Activated T-helper 9 cell treated with anti-CD3 and anti-CD28 coated beads, Interleukin-2, amount 50 U/mL, for 16 hours (primary cell): ENCODE data around the gene HMG20A.

ENCODE experiments used
- DNase-seq: peaks from one replicate; pipeline ENCODE4 v3.0.0-alpha.2; 2020; ENCODE audit warnings: low read depth

The HMG20A gene

GRCh38 chr15:77478051-77478450 is 57.4 kb downstream of the HMG20A start:
- DNase-seq: no peak

- DNase-seq: no peak
Measured at GRCh38 chr15:77479015-77479414, 58.3 kb downstream of the HMG20A start.

- no peak for DNase-seq
Measured at GRCh38 chr15:77480859-77481633, 60.4 kb downstream of the HMG20A start.

GRCh38 chr15:77481670-77482069 is 61.0 kb downstream of the HMG20A start:
- DNase-seq: no peak

DNA sequence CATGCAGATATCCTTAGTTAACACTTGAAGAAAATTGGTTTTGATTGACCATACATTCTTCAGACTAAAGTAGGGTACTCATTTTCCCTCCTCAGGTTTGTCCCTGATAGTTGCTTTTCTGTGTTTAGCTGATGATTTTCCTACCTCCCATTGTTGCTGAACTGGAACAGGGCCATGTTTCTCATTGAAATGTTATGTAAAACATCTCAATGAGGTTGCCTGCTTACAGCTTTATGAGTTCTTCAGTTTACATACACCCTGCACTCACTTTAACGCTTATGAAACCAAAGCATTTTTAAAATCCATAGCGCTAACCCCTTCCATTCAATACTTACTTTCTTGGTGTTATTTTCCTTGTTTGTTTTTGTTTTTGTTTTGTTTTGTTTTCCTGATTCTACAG is 61.9 kb downstream of the HMG20A start:
- no peak for DNase-seq

- no peak for DNase-seq
Measured at GRCh38 chr15:77483425-77484140, 62.9 kb downstream of the HMG20A start.

GRCh38 chr15:77484994-77485393 is 64.3 kb downstream of the HMG20A start:
- no peak for DNase-seq

GRCh38 chr15:77486542-77487468 is 66.1 kb downstream of the HMG20A start:
- no peak for DNase-seq

GRCh38 chr15:77487469-77487842 is 66.8 kb downstream of the HMG20A start:
- no peak for DNase-seq

DNA sequence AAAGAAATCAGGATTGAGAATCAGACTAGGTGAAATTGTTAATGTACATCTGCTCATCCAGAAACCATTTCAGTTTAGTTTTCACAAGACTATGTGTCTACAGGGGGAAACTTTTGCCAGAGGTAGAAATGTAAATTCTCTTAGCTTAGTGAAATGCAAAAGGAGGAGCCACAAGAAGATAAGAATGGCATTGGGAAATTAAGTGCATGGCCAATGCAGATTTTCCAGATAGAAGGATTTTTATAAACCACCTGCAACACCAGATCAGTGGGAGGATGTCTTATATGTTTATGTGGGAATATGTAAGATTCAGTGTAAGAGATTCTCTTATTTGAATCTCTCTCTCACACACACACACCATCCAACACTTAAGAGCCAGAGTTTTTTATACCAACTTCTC is 67.2 kb downstream of the HMG20A start:
- DNase-seq: no peak

DNA sequence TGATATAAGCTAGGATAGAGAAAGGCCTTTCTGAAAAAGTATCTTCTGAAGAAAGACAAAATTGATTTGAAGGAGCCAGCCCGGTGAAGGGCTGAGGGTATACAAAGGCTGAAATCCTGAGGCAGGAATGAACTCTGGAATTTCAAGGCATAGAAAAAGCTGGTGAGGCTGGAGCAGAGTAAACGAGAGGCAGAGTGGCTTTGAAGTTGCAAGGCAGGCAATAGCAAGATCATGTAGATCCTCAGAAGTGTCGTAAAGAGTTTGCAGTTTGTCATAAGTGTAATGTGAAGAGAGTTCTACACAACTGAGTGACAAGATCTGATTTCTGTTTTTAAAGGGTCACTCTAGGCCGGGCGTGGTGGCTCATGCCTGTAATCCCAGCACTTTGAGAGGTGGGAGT is 69.0 kb downstream of the HMG20A start:
- no peak for DNase-seq

DNA sequence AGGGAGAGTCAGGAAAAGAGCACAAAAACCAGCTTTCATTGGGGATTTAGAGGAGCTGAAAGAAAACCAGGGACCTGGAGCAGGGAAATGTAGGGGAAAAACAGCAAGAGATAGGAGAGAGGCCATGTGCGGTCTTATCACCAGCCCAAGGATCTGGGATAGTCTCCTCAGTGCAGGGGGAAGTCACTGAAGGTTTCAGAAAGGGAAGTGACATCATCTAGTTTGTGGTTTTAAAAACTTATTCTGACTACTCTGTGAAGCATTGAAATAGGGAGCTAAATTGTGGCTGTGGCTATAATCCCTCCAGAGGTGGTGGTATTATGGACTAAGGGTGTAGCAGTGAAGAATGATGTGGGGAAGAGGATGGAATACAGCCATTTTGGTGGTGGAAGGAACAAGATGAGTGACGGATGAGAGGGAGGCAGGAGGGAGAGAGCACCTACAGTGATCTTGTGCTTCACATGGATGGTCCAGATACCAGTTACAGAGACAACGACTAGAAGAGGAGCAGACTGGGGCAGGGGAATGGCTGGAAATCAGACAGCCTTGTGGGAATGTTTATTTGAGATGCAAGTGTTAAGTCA is 72.7 kb downstream of the HMG20A start:
- DNase-seq: no peak

DNA sequence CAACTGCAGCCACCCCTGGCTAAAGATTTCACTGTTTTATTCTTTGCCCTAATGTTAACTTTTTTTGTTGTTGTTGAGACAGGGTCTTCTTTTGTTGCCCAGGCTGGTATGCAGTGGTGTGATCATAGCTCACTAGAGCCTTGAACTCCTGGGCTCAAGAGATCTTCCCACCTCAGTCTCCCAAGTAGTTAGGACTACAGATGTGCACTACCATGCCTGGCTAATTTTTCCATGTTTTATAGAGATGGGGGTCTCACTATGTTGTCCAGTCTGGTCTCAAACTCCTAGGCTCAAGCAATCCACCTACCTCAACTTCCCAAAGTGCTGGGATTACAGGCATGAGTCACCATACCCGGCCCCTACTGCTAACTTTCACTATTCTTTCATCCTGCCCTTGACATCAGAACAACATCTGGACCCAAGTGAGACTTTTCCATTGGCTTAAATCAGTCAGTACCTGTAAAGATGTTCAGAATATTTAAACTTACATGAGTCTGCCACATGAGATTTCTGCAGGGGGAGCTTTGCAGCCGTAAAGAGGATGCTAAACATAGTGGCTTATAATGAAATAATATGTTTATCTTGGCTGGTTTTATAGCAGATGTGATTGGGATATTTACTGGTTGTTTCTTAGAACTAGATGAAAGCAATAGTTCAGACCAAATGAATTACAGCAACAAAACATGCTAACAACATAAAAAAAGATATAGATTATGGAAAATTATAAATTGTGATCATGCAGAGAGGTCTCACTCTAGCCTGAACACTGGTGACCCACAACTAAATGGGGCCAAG is 73.6 kb downstream of the HMG20A start:
- no peak for DNase-seq

DNA sequence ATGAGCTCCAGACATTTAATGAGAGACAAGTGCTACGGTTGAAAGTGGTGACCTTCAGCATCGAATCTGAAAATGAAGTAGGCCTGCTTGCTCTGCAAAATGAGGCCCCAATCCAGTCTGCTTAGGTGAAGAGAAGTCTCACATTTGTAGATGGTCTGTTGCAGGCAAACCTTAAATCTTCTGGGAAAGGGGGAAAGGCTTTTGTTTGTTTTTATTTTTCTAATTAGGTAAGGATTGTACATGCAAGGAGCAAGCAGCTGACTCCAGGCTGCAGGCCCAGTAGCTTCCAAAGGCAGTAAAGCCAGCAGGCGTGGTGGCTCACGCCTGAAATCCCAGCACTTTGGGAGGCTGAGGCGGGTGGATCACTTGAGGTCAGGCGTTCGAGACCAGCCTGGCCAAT is 74.3 kb downstream of the HMG20A start:
- no peak for DNase-seq

GRCh38 chr15:77495838-77496596 is 75.3 kb downstream of the HMG20A start:
- DNase-seq: no peak

DNA sequence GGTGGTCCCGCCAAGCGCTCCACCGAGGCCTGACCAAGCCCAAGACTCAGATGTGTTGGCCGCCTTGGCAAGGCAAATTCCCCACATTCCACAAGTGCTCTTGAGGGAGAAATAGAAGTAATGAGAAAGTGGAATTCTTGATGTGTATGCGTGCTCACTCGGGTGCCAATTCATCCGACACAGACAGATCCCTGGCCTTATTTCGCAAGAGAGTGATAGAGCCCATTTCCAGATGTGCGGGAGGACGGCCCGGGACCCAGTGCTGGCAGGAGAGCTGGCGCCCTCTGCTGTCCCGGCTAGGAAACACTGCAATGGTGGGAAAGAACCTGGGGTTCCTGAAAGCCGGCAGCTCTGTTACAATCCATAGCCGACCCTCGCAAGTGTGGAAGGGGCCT is 76.0 kb downstream of the HMG20A start:
- DNase-seq: peak; percentile 47

DNA sequence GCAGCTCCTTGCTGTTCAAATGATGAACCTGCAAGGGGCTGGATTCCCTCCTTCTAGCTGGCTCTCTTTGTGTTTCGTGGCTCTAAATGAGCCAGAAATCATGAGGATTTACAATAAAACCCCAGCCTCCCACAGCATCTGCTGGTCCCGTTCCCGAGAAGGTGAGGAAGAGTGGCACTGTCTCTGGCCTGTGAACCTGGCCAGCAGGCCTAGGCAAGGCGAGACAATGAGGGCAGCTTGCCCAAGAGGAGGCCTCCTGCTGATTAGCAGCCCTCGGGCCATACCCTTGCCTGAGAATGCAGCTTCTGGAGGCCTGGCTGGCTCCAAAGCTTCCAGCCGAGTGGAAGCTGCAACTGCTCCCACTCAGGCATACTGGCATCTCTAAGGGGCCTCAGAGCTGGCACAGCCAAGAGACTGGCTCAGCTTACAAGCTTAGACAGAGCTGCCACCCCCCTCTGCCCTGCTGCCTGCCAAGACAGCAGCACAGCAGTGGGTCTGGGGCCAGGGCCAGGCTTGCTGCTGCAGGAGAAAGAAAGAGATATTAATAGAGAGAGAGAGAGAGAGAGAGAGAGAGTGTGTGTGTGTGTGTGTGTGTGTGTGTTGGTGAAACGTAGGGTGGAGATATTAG is 76.5 kb downstream of the HMG20A start:
- DNase-seq: no peak

DNA sequence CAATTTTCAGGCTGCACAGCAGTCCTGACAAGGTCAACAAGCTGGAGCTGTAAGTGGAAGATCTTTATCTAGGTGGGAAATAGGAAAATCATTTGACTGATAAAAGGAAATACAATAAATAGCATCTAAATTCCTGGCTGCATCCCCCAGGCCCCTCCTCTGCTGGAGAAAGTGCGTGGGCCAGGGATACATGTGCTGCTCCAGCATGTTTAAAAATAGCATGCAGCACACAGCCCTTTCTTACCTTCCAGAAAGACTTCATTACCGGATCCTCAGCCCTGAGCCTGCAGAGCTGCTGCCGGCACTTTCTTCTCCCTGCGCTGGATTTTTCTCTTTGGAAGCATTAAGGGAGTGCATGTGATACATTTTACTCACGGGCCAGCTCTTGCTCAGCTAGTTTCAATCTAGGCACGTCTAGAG is 77.3 kb downstream of the HMG20A start:
- no peak for DNase-seq

- no peak for DNase-seq
Measured at GRCh38 chr15:77499087-77499760, 78.5 kb downstream of the HMG20A start.

GRCh38 chr15:77500989-77501388 is 80.3 kb downstream of the HMG20A start:
- no peak for DNase-seq
